SK-N-MC (cell line): ENCODE measurements around the gene CD8B.
"Not testable (repeated sequence)": the region's sequence is repeated elsewhere in the genome, so short reads cannot be mapped to it uniquely, and the experiment has no call there.

Experiments
- DNase-seq: peaks from one replicate; pipeline ENCODE4 v3.0.0-alpha.2; 2011; ENCODE audit warnings: low read depth, low spot score
- H3K27ac ChIP-seq: fragments of 200-600 bp; sonication (generic); 2 replicates; pipeline ENCODE4 v1.5.1; 2016; ENCODE audit warnings: mixed run types
- H3K36me3 ChIP-seq: fragments of 200-600 bp; sonication (generic); 2 replicates; pipeline ENCODE4 v1.6.1; 2017; ENCODE audit warnings: antibody characterized with exemption, low read length, mixed read lengths; ENCODE audit not compliant: insufficient read depth
- H3K4me3 ChIP-seq: fragments of 200-600 bp; sonication (generic); 2 replicates; pipeline ENCODE4 v1.5.1; 2016
- H3K9ac ChIP-seq: fragments of 200-600 bp; sonication (generic); 2 replicates; pipeline ENCODE4 v1.8.0; 2017; ENCODE audit warnings: mixed run types, mixed read lengths; ENCODE audit not compliant: insufficient read length
- H3K9me3 ChIP-seq: fragments of 200-600 bp; sonication (generic); 2 replicates; pipeline ENCODE4 v1.6.1; 2017; ENCODE audit warnings: low read depth, mild to moderate bottlenecking, antibody characterized with exemption, low read length, moderate library complexity, mixed read lengths
- EZH2 ChIP-seq: fragments of 200-600 bp; sonication (generic); IDR thresholded peaks from one replicate; pipeline ENCODE4 v1.6.1; 2017; ENCODE audit warnings: antibody characterized with exemption
- FOXP2 ChIP-seq: optimal IDR thresholded peaks from 2 replicates; pipeline ENCODE3; 2011; ENCODE audit warnings: mild to moderate bottlenecking, moderate library complexity; ENCODE audit not compliant: insufficient read depth; ENCODE audit errors: extremely low read length, control extremely low read depth
- POLR2AphosphoS5 ChIP-seq: IDR thresholded peaks from 2 replicates; pipeline ENCODE4 v1.6.1; 2012; ENCODE audit warnings: mild to moderate bottlenecking, low read depth, low read length, borderline replicate concordance

The CD8B gene

DNA sequence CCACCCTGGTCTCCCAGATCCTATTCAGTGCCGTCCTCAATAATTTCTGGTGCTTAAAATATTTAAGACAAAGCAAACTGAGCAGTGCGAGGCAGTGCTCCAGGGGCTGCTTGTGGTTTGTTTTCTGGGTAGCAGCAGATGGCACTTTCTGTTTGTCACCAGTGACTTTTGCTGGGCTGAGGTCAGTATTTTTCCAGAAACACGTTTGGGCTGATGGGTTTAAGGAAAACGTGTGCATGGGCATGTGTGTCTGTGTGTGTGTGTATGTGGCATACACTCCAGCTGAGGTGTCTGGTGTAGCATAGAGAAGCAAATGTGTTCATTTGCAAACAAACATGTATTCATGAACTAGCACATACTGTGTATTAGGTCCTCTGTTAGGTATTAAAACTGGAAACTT, 10.1 kb downstream of the CD8B start:
- H3K4me3 ChIP-seq, H3K27ac ChIP-seq, H3K9me3 ChIP-seq, H3K36me3 ChIP-seq, H3K9ac ChIP-seq, DNase-seq: not testable (repeated sequence)

DNA sequence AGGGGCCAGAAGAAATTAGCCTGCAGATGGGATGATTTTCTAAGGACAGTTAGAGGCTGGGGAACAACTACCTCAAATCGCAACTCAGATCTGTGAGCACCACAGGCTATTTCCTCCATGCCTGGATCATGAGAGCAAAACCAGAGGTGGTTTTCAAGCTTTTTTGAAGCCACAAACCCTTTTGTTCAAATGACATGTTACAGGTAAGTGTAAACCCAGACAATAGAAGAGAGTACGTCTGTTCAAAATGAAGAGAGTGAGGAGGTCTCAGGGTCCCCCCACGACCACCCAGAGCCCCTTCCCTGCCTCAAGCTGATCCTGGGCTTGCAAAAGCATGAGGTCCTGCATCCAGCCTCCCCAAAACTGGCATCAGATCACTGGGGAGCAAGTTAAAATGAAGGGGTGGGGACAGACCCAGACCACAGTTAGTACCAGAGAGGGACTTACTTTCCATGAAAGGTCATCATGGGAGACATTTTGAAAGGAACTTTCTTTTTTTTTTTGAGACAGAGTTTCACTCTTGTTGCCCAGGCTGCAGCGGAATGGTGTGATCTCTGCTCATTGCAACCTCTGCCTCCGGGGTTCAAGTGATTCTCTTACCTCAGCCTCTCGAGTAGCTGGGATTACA, 19.0 kb downstream of the CD8B start:
- not testable (repeated sequence) for H3K27ac ChIP-seq, H3K9me3 ChIP-seq, H3K4me3 ChIP-seq, H3K9ac ChIP-seq, DNase-seq, H3K36me3 ChIP-seq

GRCh38 chr2:86841330-86841729, 20.4 kb downstream of the CD8B start:
- H3K9me3 ChIP-seq, H3K27ac ChIP-seq, H3K4me3 ChIP-seq, H3K9ac ChIP-seq, DNase-seq, H3K36me3 ChIP-seq: not testable (repeated sequence)

GRCh38 chr2:86839871-86840548, 21.7 kb downstream of the CD8B start:
- DNase-seq, H3K36me3 ChIP-seq, H3K9me3 ChIP-seq, H3K4me3 ChIP-seq, H3K27ac ChIP-seq, H3K9ac ChIP-seq: not testable (repeated sequence)

- H3K9ac ChIP-seq, H3K36me3 ChIP-seq, H3K9me3 ChIP-seq, DNase-seq, H3K4me3 ChIP-seq, H3K27ac ChIP-seq: not testable (repeated sequence)
Observed at GRCh38 chr2:86839455-86839854, 22.2 kb downstream of the CD8B start.

- H3K36me3 ChIP-seq, H3K9ac ChIP-seq, H3K4me3 ChIP-seq, DNase-seq, H3K27ac ChIP-seq, H3K9me3 ChIP-seq: not testable (repeated sequence)
Observed at GRCh38 chr2:86837714-86838113, 24.0 kb downstream of the CD8B start.

DNA sequence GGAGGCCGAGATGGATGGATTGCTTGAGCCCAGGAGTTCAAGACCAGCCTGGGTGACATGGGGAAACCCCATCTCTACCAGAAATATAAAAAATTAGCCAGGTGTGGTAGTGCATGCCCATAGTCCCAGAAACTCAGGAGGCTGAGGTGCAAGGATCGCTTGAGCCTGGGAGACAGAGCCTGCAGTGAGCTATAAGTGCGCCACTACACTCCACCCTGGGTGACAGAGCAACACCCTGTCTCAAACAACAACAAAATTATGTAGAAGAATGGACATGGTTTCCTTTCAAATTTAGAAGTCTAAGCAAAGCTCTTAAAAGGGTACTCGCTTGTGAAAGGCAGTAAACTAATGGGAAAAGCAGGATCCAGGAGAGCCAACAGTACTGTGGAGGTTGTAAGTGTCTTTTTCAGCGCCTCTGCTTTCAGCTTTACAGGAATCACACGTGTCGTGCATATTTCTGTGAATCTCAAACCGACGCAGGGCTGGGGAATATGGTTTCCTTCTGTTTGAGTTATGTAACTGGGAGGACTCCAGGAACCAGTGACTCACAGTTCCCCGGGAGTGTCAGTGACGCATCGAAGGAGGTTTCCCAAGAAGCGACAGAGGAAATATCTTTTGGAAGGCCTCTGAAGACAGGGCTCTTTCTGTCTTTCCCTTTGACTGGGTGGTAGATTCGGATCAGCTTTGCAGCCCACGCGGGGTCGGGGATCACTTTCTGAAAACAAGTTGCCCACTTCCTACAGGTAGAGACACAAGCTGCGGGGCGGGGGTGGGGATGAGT, 24.6 kb downstream of the CD8B start:
- not testable (repeated sequence) for H3K36me3 ChIP-seq, H3K27ac ChIP-seq, H3K9ac ChIP-seq, H3K4me3 ChIP-seq, H3K9me3 ChIP-seq, DNase-seq

DNA sequence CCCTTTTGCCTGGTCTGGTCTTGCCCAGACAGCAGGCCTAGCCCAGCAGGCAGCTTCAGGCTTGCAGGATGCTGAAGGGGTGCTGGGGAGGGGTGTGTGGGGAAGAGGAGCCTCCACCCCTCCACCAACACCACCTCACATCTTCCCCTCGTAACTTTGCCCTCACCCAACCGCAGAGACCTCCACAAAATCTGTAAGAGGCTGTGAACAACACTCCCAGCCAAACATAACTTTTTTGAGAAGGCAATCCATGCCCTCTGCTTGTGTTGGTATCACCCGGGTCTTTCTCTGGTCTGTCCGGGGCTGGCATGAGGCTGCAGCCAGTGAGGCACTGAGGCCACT, 26.2 kb downstream of the CD8B start:
- H3K27ac ChIP-seq, H3K36me3 ChIP-seq, H3K9ac ChIP-seq, H3K9me3 ChIP-seq, DNase-seq, H3K4me3 ChIP-seq: not testable (repeated sequence)

DNA sequence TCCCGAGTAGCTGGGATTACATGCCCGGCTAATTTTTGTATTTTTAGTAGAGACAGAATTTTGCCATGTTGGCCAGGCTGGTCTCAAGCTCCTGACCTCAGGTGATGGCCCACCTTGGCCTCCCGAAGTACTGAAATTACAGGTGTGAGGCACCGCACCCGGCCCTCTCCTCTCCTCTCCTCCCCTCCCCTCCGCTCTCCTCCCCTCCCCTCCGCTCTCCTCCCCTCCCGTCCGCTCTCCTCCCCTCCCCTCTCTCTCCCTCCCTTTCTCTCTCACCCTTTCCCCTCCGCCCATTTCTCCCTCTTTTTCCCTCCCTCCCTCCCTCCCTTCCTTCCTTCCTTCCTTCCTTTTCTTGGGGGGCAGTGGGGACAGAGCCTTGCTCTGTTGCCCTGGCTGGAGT, 28.4 kb downstream of the CD8B start:
- Histone ChIP-seq H3K36me3 (no peaks in the 10 kb centered on the region), H3K4me3 (no peak overlapping the region), H3K9me3 (no peaks in the 10 kb centered on the region), H3K9ac (no peak overlapping the region), H3K27ac (no peak overlapping the region)
- no peak for DNase-seq
- no peak for TF ChIP-seq POLR2AphosphoS5
- no peak for TF ChIP-seq FOXP2
- no peak for TF ChIP-seq EZH2

DNA sequence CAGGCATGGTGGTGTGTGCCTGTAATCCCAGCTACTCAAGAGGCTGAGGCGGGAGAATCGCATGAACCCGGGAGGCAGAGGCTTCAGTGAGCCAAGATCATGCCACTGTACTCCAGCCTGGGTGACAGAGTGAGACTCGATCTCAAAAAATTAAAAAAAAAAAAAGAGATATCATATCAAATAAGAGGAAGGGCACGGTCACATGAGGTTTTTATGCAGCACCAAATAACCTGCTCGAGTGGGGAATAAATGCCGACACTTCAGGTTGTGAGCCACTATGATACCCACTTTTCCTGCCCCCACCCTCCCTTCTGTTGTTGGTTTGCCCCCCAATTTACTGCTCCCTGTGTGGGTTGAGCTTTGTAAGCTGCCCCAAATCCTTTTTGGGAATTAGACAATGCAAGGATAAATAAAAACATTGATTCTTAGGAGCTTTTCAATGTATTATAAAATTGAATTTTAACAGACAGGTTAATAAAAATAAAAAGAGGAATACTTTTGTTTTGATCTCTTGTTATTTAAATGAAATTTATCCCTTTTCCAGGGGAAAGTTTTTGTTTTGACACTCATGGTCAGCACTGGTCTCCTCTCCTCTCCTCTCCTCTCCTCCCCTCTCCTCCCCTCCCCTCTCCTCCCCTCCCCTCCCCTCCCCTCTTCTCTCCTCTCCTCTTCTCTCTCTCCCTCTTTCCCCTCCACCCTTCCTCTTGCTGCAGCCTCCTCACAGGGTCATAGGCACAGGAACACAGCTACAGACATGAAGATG, 29.2 kb downstream of the CD8B start:
- no peak overlapping the region for H3K9ac ChIP-seq
- no peak for DNase-seq
- no peaks in the 10 kb centered on the region for H3K36me3 ChIP-seq
- TF ChIP-seq FOXP2 (no peak), POLR2AphosphoS5 (no peak), EZH2 (no peak)
- no peak overlapping the region for H3K4me3 ChIP-seq
- no peak overlapping the region for H3K27ac ChIP-seq
- H3K9me3 ChIP-seq = no peaks in the 10 kb centered on the region
